Myocyte (in vitro differentiated cells): Measurements from ENCODE around the gene HBG1. TPM values are rescaled to one million over a fixed set of nuclear protein-coding genes. Genes with fewer than 3 reads are reported as not detected.
"Not testable (repeated sequence)": the region's sequence is repeated elsewhere in the genome, so short reads cannot be mapped to it uniquely, and the experiment has no call there.

Experiments
- DNase-seq: peaks from one replicate; pipeline ENCODE4 v3.0.0-alpha.2; 2012; ENCODE audit warnings: low read depth
- polyA plus RNA-seq: library from polyadenylated mRNA; unstranded; fragments of >200 nt; gene quantifications from one replicate; pipeline ENCODE4 v1.2.1, GENCODE V29; 2012; ENCODE audit warnings: missing spikeins
- total RNA-seq: library from RNA; depleted of rRNA; stranded (reverse); fragments of >200 nt; gene quantifications from 2 replicates; pipeline ENCODE4 v1.2.3, GENCODE V29; 2014

The HBG1 gene
- total RNA-seq, result not detected in 2 replicates
- not detected for polyA plus RNA-seq

DNA sequence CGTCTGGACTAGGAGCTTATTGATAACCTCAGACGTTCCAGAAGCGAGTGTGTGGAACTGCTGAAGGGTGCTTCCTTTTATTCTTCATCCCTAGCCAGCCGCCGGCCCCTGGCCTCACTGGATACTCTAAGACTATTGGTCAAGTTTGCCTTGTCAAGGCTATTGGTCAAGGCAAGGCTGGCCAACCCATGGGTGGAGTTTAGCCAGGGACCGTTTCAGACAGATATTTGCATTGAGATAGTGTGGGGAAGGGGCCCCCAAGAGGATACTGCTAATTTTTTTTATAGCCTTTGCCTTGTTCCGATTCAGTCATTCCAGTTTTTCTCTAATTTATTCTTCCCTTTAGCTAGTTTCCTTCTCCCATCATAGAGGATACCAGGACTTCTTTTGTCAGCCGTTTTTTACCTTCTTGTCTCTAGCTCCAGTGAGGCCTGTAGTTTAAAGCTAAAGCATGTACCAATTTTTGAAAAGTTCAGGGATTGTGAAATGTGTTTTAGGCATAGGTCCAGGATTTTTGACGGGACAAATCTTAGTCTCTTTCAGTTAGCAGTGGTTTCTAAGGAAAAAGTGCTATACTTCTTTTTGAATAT, at the start of gene HBG1:
HBG1 (minus strand) TSS at position 51 of the 590 bp plus-strand sequence. CDS start 53 bp downstream, outside the sequence.
- DNase-seq, result not testable (repeated sequence)

- DNase-seq, result no peak
Measured at GRCh38 chr11:5298451-5298850, 48.8 kb upstream of the HBG1 start.

- DNase-seq, result no peak
Measured at GRCh38 chr11:5297721-5298323, 48.2 kb upstream of the HBG1 start.

DNA sequence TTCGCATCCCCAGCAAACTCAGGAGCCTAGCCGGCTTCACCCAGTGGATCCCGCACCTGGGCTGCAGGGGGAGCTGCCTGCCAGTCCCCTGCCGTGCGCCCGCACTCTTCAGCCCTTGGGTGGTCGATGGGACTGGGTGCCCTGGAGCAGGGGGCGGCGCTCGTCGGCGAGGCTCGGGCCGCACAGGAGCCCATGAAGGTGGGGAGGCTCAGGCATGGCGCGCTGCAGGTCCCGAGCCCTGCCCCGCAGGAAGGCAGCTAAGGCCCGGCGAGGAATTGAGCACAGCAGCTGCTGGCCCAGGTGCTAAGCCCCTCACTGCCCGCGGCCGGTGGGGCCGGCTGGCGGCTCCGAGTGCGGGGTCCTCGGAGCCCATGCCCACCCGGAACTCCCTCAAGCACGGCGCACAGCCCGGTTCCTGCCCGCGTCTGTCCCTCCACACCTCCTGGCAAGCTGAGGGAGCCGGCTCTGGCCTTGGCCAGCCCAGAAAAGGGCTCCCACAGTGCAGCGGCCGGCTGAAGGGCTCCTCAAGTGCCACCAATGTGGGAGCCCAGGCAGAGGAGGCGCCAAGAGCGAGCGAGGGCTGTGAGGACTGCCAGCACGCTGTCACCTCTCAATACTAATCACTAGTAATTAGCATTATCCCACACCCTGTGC, 44.8 kb upstream of the HBG1 start:
- not testable (repeated sequence) for DNase-seq

DNA sequence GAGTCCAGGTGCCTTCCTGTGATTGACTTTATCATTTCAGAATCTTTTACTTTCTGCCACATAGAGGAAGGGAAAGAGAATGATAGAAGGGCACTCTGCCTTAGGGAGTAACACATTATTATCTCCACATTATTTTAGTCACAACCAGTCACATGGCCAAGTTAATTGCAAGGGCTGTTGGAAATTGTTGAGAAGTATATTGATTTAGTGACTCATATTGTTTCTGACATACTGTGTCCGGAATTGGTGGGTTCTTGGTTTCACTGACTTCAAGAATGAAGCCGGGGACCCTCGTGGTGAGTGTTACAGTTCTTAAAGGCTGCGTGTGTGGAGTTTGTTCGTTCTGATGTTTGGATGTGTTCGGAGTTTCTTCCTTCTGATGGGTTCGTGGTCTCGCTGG, 43.4 kb upstream of the HBG1 start:
- no peak for DNase-seq

- peak; percentile 21 for DNase-seq
Measured at GRCh38 chr11:5291207-5291838, 41.7 kb upstream of the HBG1 start.

DNA sequence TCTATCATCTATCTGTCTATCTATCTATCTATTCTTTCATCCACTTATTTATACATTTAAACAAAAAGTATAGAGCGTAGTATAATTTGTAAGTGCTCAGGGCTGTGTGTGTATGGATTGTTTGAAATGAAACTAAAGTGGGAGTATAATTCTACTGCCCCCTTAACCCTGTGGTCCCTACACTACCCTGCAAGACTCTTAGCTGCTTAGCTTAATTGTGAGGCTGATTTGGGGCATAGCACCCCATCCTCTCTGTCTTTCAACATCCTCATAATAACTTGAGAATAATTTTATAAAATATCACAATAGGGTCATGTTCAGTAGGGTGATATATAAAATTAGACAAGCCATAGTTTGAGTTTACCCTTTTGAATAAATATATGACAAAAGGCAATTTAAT, 40.4 kb upstream of the HBG1 start:
- no peak for DNase-seq

DNA sequence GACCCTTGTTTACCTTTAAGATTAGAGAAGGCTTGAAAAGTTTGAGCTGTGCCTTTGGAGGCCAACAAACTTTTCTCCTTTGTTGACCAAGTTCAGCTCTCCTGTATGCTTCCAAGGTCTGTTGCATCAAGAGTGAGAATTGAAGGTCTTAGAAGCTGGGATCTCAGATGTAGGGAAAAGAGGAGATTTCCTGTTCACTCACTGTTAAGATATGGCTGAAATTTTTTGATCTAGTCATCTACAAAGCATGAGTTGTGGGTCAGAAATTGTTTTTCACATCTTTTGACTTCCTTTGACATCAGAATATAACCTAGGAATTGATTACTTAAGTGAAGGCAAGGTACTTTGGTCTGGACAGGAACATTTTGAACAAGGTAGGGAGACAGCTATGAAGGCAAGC, 40.0 kb upstream of the HBG1 start:
- DNase-seq, result no peak

DNA sequence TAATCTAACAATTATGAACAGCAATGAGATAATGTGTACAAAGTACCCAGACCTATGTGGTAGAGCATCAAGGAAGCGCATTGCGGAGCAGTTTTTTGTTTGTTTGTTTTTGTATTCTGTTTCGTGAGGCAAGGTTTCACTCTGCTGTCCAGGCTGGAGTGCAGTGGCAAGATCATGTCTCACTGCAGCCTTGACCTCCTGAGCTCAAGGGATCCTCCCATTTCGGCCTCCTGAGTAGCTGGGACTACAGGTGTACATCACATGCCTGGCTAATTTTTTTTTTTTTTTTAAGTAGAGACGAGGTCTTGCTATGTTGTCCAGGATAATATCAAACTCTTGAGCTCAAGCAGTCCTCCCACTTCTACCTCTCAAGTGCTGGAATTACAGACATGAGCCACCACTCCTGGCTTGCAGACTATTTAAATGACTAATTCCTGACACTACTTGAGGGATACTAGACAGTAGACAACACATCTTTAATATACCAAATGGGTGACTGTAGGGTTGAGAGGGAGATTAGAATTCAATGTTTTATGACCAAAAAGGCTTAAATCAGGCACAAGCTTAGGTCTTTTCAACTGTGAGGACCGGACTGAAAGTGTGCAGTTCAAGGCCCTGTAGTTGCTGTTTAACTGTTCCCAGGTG, 39.4 kb upstream of the HBG1 start:
- no peak for DNase-seq

GRCh38 chr11:5288108-5288905, 38.6 kb upstream of the HBG1 start:
- DNase-seq, result peak; percentile 2

GRCh38 chr11:5286901-5287300, 37.2 kb upstream of the HBG1 start:
- no peak for DNase-seq

GRCh38 chr11:5286351-5286750, 36.7 kb upstream of the HBG1 start:
- DNase-seq, result no peak

GRCh38 chr11:5285703-5286340, 36.2 kb upstream of the HBG1 start:
- DNase-seq, result no peak

GRCh38 chr11:5284637-5285036, 35.0 kb upstream of the HBG1 start:
- no peak for DNase-seq

- DNase-seq, result no peak
Measured at GRCh38 chr11:5283882-5284281, 34.2 kb upstream of the HBG1 start.

GRCh38 chr11:5283086-5283485, 33.4 kb upstream of the HBG1 start:
- DNase-seq, result no peak

DNA sequence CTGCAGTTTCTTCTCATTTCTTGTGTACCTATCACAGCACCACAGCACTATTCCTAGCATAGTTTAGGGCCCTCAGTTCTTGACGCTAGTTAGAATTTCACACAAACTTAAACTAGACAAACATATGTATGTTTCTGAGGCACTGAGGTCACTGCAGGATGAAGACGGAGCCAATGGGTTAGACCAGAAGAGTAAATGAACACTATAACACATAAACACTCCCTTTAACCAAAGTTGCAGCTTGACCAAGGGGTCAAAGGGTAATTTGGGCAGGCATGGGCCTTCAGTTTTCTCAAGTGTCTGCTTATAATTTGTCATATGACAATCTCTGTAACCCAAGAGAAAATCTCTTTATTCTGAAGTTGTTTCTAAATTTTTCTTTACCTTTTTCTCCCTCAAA, 33.0 kb upstream of the HBG1 start:
- DNase-seq, result no peak

- DNase-seq, result no peak
Measured at GRCh38 chr11:5281596-5281995, 31.9 kb upstream of the HBG1 start.

GRCh38 chr11:5280582-5281102, 31.0 kb upstream of the HBG1 start:
- DNase-seq, result peak; percentile 93

DNA sequence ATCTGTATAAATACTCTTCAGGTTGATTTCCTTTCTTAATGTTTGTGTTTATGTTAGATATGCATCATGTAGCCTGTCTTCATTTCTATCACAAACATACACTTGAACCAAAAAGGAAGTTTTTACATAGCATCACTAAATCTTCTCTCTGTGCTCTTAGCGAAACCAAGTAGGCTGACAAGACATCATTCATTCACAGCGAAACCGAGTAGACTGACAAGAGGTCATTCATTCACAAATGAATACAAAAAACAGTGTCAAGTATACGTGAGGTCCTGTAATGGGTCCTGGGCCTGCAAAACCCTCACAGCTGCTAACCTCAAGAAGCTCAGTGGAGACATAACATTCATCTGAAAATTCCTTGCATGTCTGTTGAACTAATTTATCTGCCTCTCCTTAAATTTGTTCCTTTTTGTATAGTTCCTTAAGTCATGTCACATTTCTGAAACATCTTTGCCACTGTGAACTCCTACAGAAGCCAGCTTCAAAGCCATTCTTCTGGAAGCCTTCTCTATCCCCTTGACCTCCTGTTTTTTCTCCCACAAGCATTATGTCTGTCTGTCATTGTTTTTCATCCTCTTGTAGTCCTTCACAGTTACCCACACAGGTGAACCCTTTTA, 29.9 kb upstream of the HBG1 start:
- DNase-seq, result no peak
